KMS-11 (cell line): ENCODE results near the gene QPRT.

Source experiments
- H2AFZ ChIP-seq: fragments of 200-600 bp; sonication (generic); 2 replicates; pipeline ENCODE4 v1.6.1; 2016; ENCODE audit warnings: antibody characterized with exemption, mixed run types, low read depth
- H3K27ac ChIP-seq: fragments of 200-600 bp; sonication (generic); 2 replicates; pipeline ENCODE4 v1.6.1; 2016; ENCODE audit warnings: mild to moderate bottlenecking, mixed run types
- H3K27me3 ChIP-seq: fragments of 200-600 bp; sonication (generic); 2 replicates; pipeline ENCODE4 v1.6.1; 2017; ENCODE audit warnings: mild to moderate bottlenecking, low read depth, mixed run types, moderate library complexity; ENCODE audit not compliant: insufficient read depth
- H3K36me3 ChIP-seq: fragments of 200-600 bp; sonication (generic); 2 replicates; pipeline ENCODE4 v1.6.1; 2017; ENCODE audit warnings: mild to moderate bottlenecking, mixed run types; ENCODE audit not compliant: insufficient read depth
- H3K4me1 ChIP-seq: fragments of 200-600 bp; sonication (generic); 2 replicates; pipeline ENCODE4 v1.6.1; 2016; ENCODE audit warnings: mild to moderate bottlenecking, low read depth, mixed run types; ENCODE audit not compliant: poor library complexity, severe bottlenecking
- H3K4me2 ChIP-seq: fragments of 200-600 bp; sonication (generic); 2 replicates; pipeline ENCODE4 v1.7.0; 2016; ENCODE audit warnings: mild to moderate bottlenecking, mixed run types
- H3K4me3 ChIP-seq: fragments of 200-600 bp; sonication (generic); IDR thresholded peaks from 2 replicates; pipeline ENCODE4 v1.6.1; 2017; ENCODE audit warnings: low read depth, low read length, mixed read lengths; ENCODE audit not compliant: insufficient read depth
- H3K79me2 ChIP-seq: fragments of 200-600 bp; sonication (generic); 2 replicates; pipeline ENCODE4 v1.6.1; 2016; ENCODE audit warnings: low read depth, mixed run types; ENCODE audit not compliant: insufficient read depth
- H3K9ac ChIP-seq: fragments of 200-600 bp; sonication (generic); 2 replicates; pipeline ENCODE4 v1.6.1; 2016; ENCODE audit warnings: mild to moderate bottlenecking, mixed run types
- H4K20me1 ChIP-seq: fragments of 200-600 bp; sonication (generic); 2 replicates; pipeline ENCODE4 v1.6.1; 2016; ENCODE audit warnings: mild to moderate bottlenecking, mixed run types; ENCODE audit not compliant: insufficient read depth
- TF ChIP-seq, protein P1 (sequence below): fragments of 200-600 bp; sonication (generic); conservative IDR thresholded peaks from 2 replicates; pipeline ENCODE4 v1.6.1; 2017; ENCODE audit warnings: low read depth, mild to moderate bottlenecking, antibody characterized with exemption, low read length, moderate library complexity, mixed read lengths

Gene QPRT

DNA sequence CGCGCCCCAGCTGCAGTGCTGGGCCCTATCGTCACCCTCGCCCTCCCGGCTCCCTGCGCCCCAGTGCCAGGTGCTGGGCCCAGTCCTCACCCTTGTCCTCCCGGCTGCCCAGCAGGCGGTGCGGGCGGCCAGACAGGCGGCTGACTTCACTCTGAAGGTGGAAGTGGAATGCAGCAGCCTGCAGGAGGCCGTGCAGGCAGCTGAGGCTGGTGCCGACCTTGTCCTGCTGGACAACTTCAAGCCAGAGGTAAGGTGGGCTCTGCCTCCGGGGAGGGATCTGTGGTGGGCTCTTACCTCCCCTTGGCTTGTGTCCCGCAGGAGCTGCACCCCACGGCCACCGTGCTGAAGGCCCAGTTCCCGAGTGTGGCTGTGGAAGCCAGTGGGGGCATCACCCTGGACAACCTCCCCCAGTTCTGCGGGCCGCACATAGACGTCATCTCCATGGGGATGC lies 17.9 kb downstream of the QPRT start:
- Histone ChIP-seq H3K36me3 (no peaks in the 10 kb centered on the region), H3K4me1 (peaks cover 10% of the 10 kb centered on the region), H4K20me1 (no peaks in the 10 kb centered on the region), H3K4me3 (no peak overlapping the region), H3K27ac (no peak overlapping the region), H3K79me2 (no peaks in the 10 kb centered on the region), H3K4me2 (no peak overlapping the region), H2AFZ (no peak overlapping the region), H3K9ac (no peak overlapping the region), H3K27me3 (peaks cover 12% of the 10 kb centered on the region)
- TF ChIP-seq, protein P1, sequence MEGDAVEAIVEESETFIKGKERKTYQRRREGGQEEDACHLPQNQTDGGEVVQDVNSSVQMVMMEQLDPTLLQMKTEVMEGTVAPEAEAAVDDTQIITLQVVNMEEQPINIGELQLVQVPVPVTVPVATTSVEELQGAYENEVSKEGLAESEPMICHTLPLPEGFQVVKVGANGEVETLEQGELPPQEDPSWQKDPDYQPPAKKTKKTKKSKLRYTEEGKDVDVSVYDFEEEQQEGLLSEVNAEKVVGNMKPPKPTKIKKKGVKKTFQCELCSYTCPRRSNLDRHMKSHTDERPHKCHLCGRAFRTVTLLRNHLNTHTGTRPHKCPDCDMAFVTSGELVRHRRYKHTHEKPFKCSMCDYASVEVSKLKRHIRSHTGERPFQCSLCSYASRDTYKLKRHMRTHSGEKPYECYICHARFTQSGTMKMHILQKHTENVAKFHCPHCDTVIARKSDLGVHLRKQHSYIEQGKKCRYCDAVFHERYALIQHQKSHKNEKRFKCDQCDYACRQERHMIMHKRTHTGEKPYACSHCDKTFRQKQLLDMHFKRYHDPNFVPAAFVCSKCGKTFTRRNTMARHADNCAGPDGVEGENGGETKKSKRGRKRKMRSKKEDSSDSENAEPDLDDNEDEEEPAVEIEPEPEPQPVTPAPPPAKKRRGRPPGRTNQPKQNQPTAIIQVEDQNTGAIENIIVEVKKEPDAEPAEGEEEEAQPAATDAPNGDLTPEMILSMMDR, result no peak

DNA sequence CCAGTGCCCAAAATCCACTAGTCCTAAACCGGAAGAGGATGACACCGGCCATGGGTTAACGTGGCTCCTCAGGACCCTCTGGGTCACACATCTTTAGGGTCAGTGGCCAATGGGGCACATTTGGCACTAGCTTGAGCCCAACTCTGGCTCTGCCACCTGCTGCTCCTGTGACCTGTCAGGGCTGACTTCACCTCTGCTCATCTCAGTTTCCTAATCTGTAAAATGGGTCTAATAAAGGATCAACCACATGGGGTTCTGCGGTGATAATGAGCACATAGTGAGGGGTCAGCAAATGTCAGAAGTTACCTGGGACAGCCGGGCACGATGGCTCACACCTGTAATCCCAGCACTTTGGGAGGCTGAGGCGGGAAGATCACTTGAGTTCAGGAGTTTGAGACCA lies 18.4 kb downstream of the QPRT start:
- H3K79me2 ChIP-seq, result no peaks in the 10 kb centered on the region
- peaks cover 12% of the 10 kb centered on the region for H3K27me3 ChIP-seq
- H3K4me2 ChIP-seq, result no peak overlapping the region
- no peak overlapping the region for H3K27ac ChIP-seq
- H3K9ac ChIP-seq, result no peak overlapping the region
- TF ChIP-seq, protein P1, result no peak
- H3K36me3 ChIP-seq, result no peaks in the 10 kb centered on the region
- no peaks in the 10 kb centered on the region for H4K20me1 ChIP-seq
- H2AFZ ChIP-seq, result no peak overlapping the region
- H3K4me1 ChIP-seq, result peaks cover 14% of the 10 kb centered on the region
- H3K4me3 ChIP-seq, result no peak overlapping the region

DNA sequence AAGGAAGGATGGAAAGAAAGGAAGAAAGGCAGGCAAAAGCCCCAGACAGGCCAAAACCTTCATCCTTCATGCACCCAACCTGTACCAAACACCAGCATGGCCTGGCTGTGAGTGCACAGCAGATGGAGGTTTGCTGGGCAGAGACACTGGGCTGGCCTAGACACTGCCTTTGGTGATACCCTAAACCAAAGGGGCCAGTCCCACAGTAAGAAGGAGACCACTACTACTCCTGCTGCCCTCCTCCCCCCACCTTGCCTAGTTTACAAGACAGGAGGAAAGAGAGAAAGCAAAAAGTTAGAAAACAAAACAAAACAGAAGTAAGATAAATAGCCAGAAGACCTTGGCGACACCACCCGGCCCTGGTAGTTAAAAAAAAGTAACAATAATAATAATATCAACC lies 19.1 kb downstream of the QPRT start:
- Histone ChIP-seq H3K27me3 (peaks cover 12% of the 10 kb centered on the region), H3K36me3 (no peaks in the 10 kb centered on the region), H3K9ac (no peak overlapping the region), H3K4me1 (peaks cover 15% of the 10 kb centered on the region), H3K79me2 (no peaks in the 10 kb centered on the region), H3K27ac (no peak overlapping the region), H3K4me2 (no peak overlapping the region), H3K4me3 (no peak overlapping the region), H2AFZ (no peak overlapping the region), H4K20me1 (no peaks in the 10 kb centered on the region)
- TF ChIP-seq, protein P1, result no peak

DNA sequence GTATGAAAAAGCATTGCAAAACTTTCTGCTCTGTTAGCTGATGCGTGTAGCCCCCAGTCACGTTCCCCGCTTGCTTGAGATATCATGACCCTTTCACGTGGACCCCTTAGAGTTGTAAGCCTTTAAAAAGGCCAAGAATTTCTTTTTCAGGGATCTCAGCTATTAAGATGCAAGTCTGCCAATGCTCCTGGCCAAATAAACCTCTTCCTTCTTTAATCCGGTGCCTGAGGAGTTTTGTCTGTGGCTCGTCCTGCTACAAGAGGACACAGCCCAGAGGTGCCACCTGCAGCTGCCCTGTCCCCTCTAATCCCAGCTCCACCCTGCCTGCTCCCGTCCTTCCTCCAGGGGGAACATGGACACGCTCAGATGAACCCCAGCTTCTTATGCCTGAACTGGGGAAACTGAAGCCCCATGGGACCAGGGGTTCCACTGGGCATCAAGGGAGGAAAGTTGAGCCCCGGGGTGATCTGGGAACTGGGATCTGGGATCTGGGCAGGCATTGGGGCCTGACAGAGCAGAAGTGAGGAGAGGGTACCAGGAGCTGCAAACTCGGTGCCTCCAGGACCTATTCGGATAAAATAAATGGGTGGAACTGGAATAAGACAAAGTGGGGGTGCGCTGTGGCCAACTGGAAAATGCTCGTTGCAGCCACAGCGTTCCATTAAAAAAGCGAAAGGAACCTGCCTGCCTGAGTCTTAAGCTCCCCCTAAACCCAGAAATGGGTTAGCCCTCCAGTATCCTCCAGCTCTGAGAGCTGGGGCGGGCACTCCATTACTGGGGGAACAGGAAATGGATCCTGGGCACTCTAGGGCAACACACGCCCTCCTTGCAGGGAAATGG lies 19.7 kb downstream of the QPRT start:
- Histone ChIP-seq H3K4me3 (no peak overlapping the region), H3K27ac (no peak overlapping the region), H3K4me1 (peaks cover 15% of the 10 kb centered on the region), H4K20me1 (no peaks in the 10 kb centered on the region), H3K27me3 (peaks cover 12% of the 10 kb centered on the region), H2AFZ (no peak overlapping the region), H3K79me2 (no peaks in the 10 kb centered on the region), H3K4me2 (no peak overlapping the region), H3K9ac (no peak overlapping the region), H3K36me3 (no peaks in the 10 kb centered on the region)
- TF ChIP-seq, protein P1, result no peak
